ENCODE data around the gene SNCB. TPM values are rescaled to one million over a fixed set of nuclear protein-coding genes. Genes with fewer than 3 reads are reported as not detected.

Gene SNCB
- total RNA-seq, 1 experiment from 2014 or later, result 2.1 TPM

DNA sequence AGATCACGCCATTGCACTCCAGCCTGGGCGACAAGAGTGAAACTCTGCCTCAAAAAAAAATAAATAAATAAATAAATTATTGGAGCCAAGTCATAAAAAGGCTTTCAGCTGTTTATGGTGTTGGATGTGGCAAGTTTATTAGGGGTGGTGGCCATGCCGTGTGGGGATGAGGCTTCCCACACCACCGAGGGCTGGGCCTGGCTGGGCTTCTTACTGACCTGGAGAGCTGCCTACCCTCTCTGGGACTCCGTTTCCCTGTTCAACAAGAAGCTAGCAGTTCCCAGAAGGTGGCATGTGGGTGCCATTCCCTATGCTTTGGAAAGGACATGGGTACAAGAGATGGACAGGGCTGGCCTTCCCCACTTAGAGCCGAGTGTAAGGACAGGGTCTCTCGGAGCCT lies 42.9 kb downstream of the SNCB start:
- Histone ChIP-seq H3K4me1 (ENCODE audit: insufficient read depth, low read length) (no peaks in the 10 kb centered on the region), H3K9me3 (ENCODE audit: low read length) (no peaks in the 10 kb centered on the region), H3K9me2 (replicated peaks; ENCODE audit: low read length) (no peaks in the 10 kb centered on the region), H3K4me3 (ENCODE audit: low read length) (no peak overlapping the region), H2AFZ (ENCODE audit: low read length) (no peak overlapping the region), H3K36me3 (ENCODE audit: low read depth, low read length) (no peaks in the 10 kb centered on the region; the same call in 1 of the 2 replicates), H3F3A (ENCODE audit: low read length, unreplicated experiment) (no peaks in the 10 kb centered on the region), H3K9ac (ENCODE audit: low read length) (no peak overlapping the region), H3K79me2 (ENCODE audit: low read length) (no peaks in the 10 kb centered on the region), H4K20me1 (ENCODE audit: low read length) (no peaks in the 10 kb centered on the region), H3K27me3 (ENCODE audit: low read length) (no peaks in the 10 kb centered on the region), H3K27ac (ENCODE audit: low read length) (no peak overlapping the region), H3K4me2 (ENCODE audit: low read length) (no peak overlapping the region)
- no peak for TF ChIP-seq EZH2 (IDR thresholded peaks at IDR 0.05; ENCODE audit: low read length, unreplicated experiment)
- TF ChIP-seq EZH2phosphoT487 (IDR thresholded peaks at IDR 0.05; ENCODE audit: borderline replicate concordance, low read length), result no peak
- TF ChIP-seq CTCF (conservative IDR thresholded peaks at IDR 0.05; ENCODE audit: low read depth, low read length), result no peak
- ChIA-PET CTCF (no interaction called here), POLR2A (ENCODE audit: unreplicated experiment) (no interaction called here)
- intact Hi-C loops (cut with micrococcal nuclease), result no loop called here
- no peak for ATAC-seq
- no peak for DNase-seq
- BruUV-seq (replicated peaks), result no TSS peak

DNA sequence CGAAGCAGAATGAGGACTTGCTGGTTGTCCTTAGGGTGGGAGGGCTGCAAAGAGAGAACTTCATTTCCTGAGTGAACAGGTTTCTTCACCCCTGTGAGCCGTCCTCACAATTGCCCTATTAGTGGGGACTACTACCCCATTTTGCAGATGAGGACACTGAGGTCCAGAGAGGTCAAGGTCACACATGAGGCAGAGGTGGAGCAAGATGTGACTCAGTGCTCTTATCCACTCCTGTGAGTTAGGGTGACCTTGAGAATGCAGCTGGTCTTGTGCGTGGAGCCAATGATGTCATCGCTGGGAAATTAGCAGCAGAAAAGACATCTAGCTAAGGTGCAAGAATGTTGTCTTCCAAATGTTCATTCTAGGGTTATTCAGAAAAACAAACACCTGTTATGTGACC lies 47.3 kb downstream of the SNCB start:
- no peak for ATAC-seq
- no peak overlapping the region for H3K4me3 ChIP-seq (ENCODE audit: low read length)
- no peak overlapping the region for H3K27ac ChIP-seq (ENCODE audit: low read length)
- no peaks in the 10 kb centered on the region for H4K20me1 ChIP-seq (ENCODE audit: low read length)
- H3K4me1 ChIP-seq (ENCODE audit: insufficient read depth, low read length), result peaks cover 2% of the 10 kb centered on the region; the same call in 1 of the 2 replicates
- H2AFZ ChIP-seq (ENCODE audit: low read length), result no peak overlapping the region
- POLR2A ChIA-PET (ENCODE audit: unreplicated experiment), result no interaction called here
- H3K9me3 ChIP-seq (ENCODE audit: low read length), result no peaks in the 10 kb centered on the region
- no peaks in the 10 kb centered on the region for H3K79me2 ChIP-seq (ENCODE audit: low read length)
- intact Hi-C loops (cut with micrococcal nuclease), result no loop called here
- CTCF ChIA-PET, result no interaction called here
- no peaks in the 10 kb centered on the region for H3K9me2 ChIP-seq (replicated peaks; ENCODE audit: low read length)
- H3K27me3 ChIP-seq (ENCODE audit: low read length), result no peaks in the 10 kb centered on the region
- no peak for DNase-seq
- no peak for TF ChIP-seq EZH2phosphoT487 (IDR thresholded peaks at IDR 0.05; ENCODE audit: borderline replicate concordance, low read length)
- TF ChIP-seq EZH2 (IDR thresholded peaks at IDR 0.05; ENCODE audit: low read length, unreplicated experiment), result no peak
- TF ChIP-seq CTCF (conservative IDR thresholded peaks at IDR 0.05; ENCODE audit: low read depth, low read length), result no peak
- no TSS peak for BruUV-seq (replicated peaks)
- no peaks in the 10 kb centered on the region for H3F3A ChIP-seq (ENCODE audit: low read length, unreplicated experiment)
- H3K9ac ChIP-seq (ENCODE audit: low read length), result no peak overlapping the region
- no peak overlapping the region for H3K4me2 ChIP-seq (ENCODE audit: low read length)
- no peaks in the 10 kb centered on the region; the same call in 1 of the 2 replicates for H3K36me3 ChIP-seq (ENCODE audit: low read depth, low read length)

- H3K27me3 ChIP-seq (ENCODE audit: low read length), result no peaks in the 10 kb centered on the region
- no peaks in the 10 kb centered on the region for H3K9me3 ChIP-seq (ENCODE audit: low read length)
- DNase-seq, result no peak
- intact Hi-C loops (cut with micrococcal nuclease), result no loop called here
- no TSS peak for BruUV-seq (replicated peaks)
- H3K4me2 ChIP-seq (ENCODE audit: low read length), result no peak overlapping the region
- ChIA-PET POLR2A (ENCODE audit: unreplicated experiment) (no interaction called here), CTCF (no interaction called here)
- no peak overlapping the region for H3K4me3 ChIP-seq (ENCODE audit: low read length)
- H3K4me1 ChIP-seq (ENCODE audit: insufficient read depth, low read length), result peaks cover 4% of the 10 kb centered on the region; the same call in 1 of the 2 replicates
- ATAC-seq, result no peak
- no peak overlapping the region for H2AFZ ChIP-seq (ENCODE audit: low read length)
- H4K20me1 ChIP-seq (ENCODE audit: low read length), result no peaks in the 10 kb centered on the region
- no peaks in the 10 kb centered on the region for H3F3A ChIP-seq (ENCODE audit: low read length, unreplicated experiment)
- no peak overlapping the region for H3K27ac ChIP-seq (ENCODE audit: low read length)
- no peaks in the 10 kb centered on the region for H3K9me2 ChIP-seq (replicated peaks; ENCODE audit: low read length)
- H3K9ac ChIP-seq (ENCODE audit: low read length), result no peak overlapping the region
- TF ChIP-seq EZH2phosphoT487 (IDR thresholded peaks at IDR 0.05; ENCODE audit: borderline replicate concordance, low read length) (no peak), CTCF (conservative IDR thresholded peaks at IDR 0.05; ENCODE audit: low read depth, low read length) (no peak), EZH2 (IDR thresholded peaks at IDR 0.05; ENCODE audit: low read length, unreplicated experiment) (no peak)
- H3K36me3 ChIP-seq (ENCODE audit: low read depth, low read length), result no peaks in the 10 kb centered on the region; the same call in 1 of the 2 replicates
- no peaks in the 10 kb centered on the region for H3K79me2 ChIP-seq (ENCODE audit: low read length)
Observed at GRCh38 chr5:176581361-176581760, 49.0 kb downstream of the SNCB start.

Data from PC-3 (cell line).